H9 (cell line): Measurements from ENCODE around the gene WDPCP. TPM values are rescaled to one million over a fixed set of nuclear protein-coding genes. Genes with fewer than 3 reads are reported as not detected.

Source experiments
- DNase-seq: peaks from one replicate; pipeline ENCODE4 v3.0.0-alpha.2; 2017
- H2AFZ ChIP-seq: one replicate; pipeline ENCODE4 v1.6.1; 2013; ENCODE audit warnings: mild to moderate bottlenecking, low read length, control low read depth, moderate library complexity
- H2AK5ac ChIP-seq: 2 replicates; pipeline ENCODE4 v1.6.1; 2013; ENCODE audit warnings: low read length, control low read depth, mixed read lengths; ENCODE audit not compliant: insufficient read length
- H2BK120ac ChIP-seq: one replicate; pipeline ENCODE4 v1.6.1; 2013; ENCODE audit warnings: low read depth, mild to moderate bottlenecking, low read length, control low read depth, inconsistent platforms; ENCODE audit not compliant: poor library complexity, severe bottlenecking
- H2BK12ac ChIP-seq: 2 replicates; pipeline ENCODE4 v1.6.1; 2013; ENCODE audit warnings: low read length, control low read depth, mixed read lengths, low read depth; ENCODE audit not compliant: insufficient read length
- H2BK15ac ChIP-seq: 2 replicates; pipeline ENCODE4 v1.6.1; 2013; ENCODE audit warnings: low read depth, low read length, control low read depth
- H2BK20ac ChIP-seq: one replicate; pipeline ENCODE4 v1.6.1; 2013; ENCODE audit warnings: low read depth, mild to moderate bottlenecking, low read length, control low read depth, inconsistent platforms; ENCODE audit not compliant: poor library complexity, severe bottlenecking
- H2BK5ac ChIP-seq: 2 replicates; pipeline ENCODE4 v1.6.1; 2013; ENCODE audit warnings: low read length, control low read depth, mixed read lengths; ENCODE audit not compliant: insufficient read length
- H3K14ac ChIP-seq: 2 replicates; pipeline ENCODE4 v1.6.1; 2013; ENCODE audit warnings: low read length, control low read depth; ENCODE audit not compliant: insufficient read depth
- H3K18ac ChIP-seq: 2 replicates; pipeline ENCODE4 v1.6.1; 2013; ENCODE audit warnings: low read depth, mild to moderate bottlenecking, mixed read lengths, low read length, control low read depth; ENCODE audit not compliant: insufficient read length
- H3K23ac ChIP-seq: 2 replicates; pipeline ENCODE4 v1.6.1; 2013; ENCODE audit warnings: low read length, control low read depth, mixed read lengths, low read depth; ENCODE audit not compliant: insufficient read length
- H3K23me2 ChIP-seq: 2 replicates; pipeline ENCODE4 v1.6.1; 2013; ENCODE audit warnings: low read depth, mild to moderate bottlenecking, mixed read lengths, low read length, control low read depth; ENCODE audit not compliant: insufficient read length, poor library complexity, severe bottlenecking
- H3K27ac ChIP-seq: 2 replicates; pipeline ENCODE4 v1.5.1; 2013; ENCODE audit warnings: low read length, control low read depth, mixed read lengths, low read depth; ENCODE audit not compliant: insufficient read length
- H3K27me3 ChIP-seq: 2 replicates; pipeline ENCODE4 v1.6.1; 2013; ENCODE audit warnings: low read length, control low read depth, inconsistent platforms; ENCODE audit not compliant: insufficient read depth
- H3K4ac ChIP-seq: 2 replicates; pipeline ENCODE4 v1.6.1; 2013; ENCODE audit warnings: low read depth, mild to moderate bottlenecking, control low read depth, inconsistent platforms, low read length, moderate library complexity
- H3K4me1 ChIP-seq: 2 replicates; pipeline ENCODE4 v1.6.1; 2013; ENCODE audit warnings: low read length, control low read depth, inconsistent platforms; ENCODE audit not compliant: insufficient read depth
- H3K4me2 ChIP-seq: 2 replicates; pipeline ENCODE4 v1.6.1; 2013; ENCODE audit warnings: low read length, control low read depth, mixed read lengths; ENCODE audit not compliant: insufficient read length, insufficient read depth
- H3K56ac ChIP-seq: 2 replicates; pipeline ENCODE4 v1.6.1; 2013; ENCODE audit warnings: low read depth, mild to moderate bottlenecking, mixed read lengths, low read length, control low read depth; ENCODE audit not compliant: insufficient read length
- H3K79me1 ChIP-seq: 2 replicates; pipeline ENCODE4 v1.6.1; 2013; ENCODE audit warnings: low read depth, mild to moderate bottlenecking, moderate library complexity, low read length, control low read depth, inconsistent platforms; ENCODE audit not compliant: insufficient read depth, poor library complexity, severe bottlenecking
- H3K79me2 ChIP-seq: 2 replicates; pipeline ENCODE4 v1.6.1; 2013; ENCODE audit warnings: low read length, control low read depth, inconsistent platforms; ENCODE audit not compliant: insufficient read depth
- H3K9ac ChIP-seq: 2 replicates; pipeline ENCODE4 v1.6.1; 2013; ENCODE audit warnings: low read length, control low read depth, mixed read lengths; ENCODE audit not compliant: insufficient read length; ENCODE audit errors: extremely low read depth
- H3K9me3 ChIP-seq: one replicate; pipeline ENCODE4 v1.6.1; 2013; ENCODE audit warnings: low read depth, low read length, inconsistent platforms; ENCODE audit not compliant: control insufficient read depth
- H3T11ph ChIP-seq: one replicate; pipeline ENCODE4 v1.6.1; 2013; ENCODE audit warnings: mild to moderate bottlenecking, low read length, control low read depth, inconsistent platforms
- H4K20me1 ChIP-seq: one replicate; pipeline ENCODE4 v1.6.1; 2013; ENCODE audit not compliant: control insufficient read depth, insufficient read length, insufficient read depth
- H4K5ac ChIP-seq: 2 replicates; pipeline ENCODE4 v1.6.1; 2013; ENCODE audit warnings: low read depth, mild to moderate bottlenecking, mixed read lengths, low read length, control low read depth; ENCODE audit not compliant: insufficient read length
- H4K8ac ChIP-seq: replicated peaks from 2 replicates; pipeline ENCODE4 v1.6.1; 2013; ENCODE audit warnings: low read length, control low read depth, mixed read lengths, low read depth; ENCODE audit not compliant: insufficient read length
- H4K91ac ChIP-seq: 2 replicates; pipeline ENCODE4 v1.6.1; 2013; ENCODE audit warnings: low read depth, mild to moderate bottlenecking, moderate library complexity, mixed read lengths, low read length, control low read depth; ENCODE audit not compliant: insufficient read length
- H3K27ac Mint-ChIP-seq, 3 experiments: 2 replicates in 2 of 3; 3 replicates in 1 of 3; pipeline ENCODE4 v1.8.0; 2020 to 2021; ENCODE audit warnings: mixed read lengths in 3 of 3, mild to moderate bottlenecking in 1 of 3, moderate library complexity in 1 of 3
- H3K27me3 Mint-ChIP-seq: 2 replicates; pipeline ENCODE4 v1.8.0; 2021; ENCODE audit warnings: low read depth, mild to moderate bottlenecking, moderate library complexity, mixed read lengths
- H3K36me3 Mint-ChIP-seq, 3 experiments: 2 replicates in 2 of 3; 3 replicates in 1 of 3; pipeline ENCODE4 v1.8.0; 2020 to 2021; ENCODE audit warnings: low read depth in 3 of 3, mixed read lengths in 3 of 3; ENCODE audit not compliant: insufficient read depth in 1 of 3
- H3K4me1 Mint-ChIP-seq, 2 experiments: 2 replicates each; pipeline ENCODE4 v1.8.0; 2020; ENCODE audit warnings: mixed read lengths in 2 of 2
- H3K4me3 Mint-ChIP-seq, 2 experiments: 2 replicates in 1 of 2; 3 replicates in 1 of 2; pipeline ENCODE4 v1.8.0; 2020 to 2021; ENCODE audit warnings: mild to moderate bottlenecking in 2 of 2, mixed read lengths in 2 of 2, moderate library complexity in 1 of 2
- H3K9me3 Mint-ChIP-seq, 2 experiments: 2 replicates in 1 of 2; 3 replicates in 1 of 2; pipeline ENCODE4 v1.8.0; 2020; ENCODE audit warnings: mild to moderate bottlenecking in 2 of 2, mixed read lengths in 2 of 2, moderate library complexity in 1 of 2
- CTCF ChIP-seq: fragments of 200-600 bp; sonication (generic); conservative IDR thresholded peaks from 3 replicates; pipeline ENCODE4 v1.8.0; 2021; ENCODE audit warnings: antibody characterized with exemption, mild to moderate bottlenecking
- total RNA-seq: library from RNA; stranded (reverse); gene quantifications from 2 replicates; pipeline ENCODE4 v1.2.1, GENCODE V29; 2021

The WDPCP gene
- total RNA-seq, 1 experiment from 2014 or later = 22.4 TPM

GRCh38 chr2:63425606-63426005 is 162.7 kb downstream of the WDPCP start:
- TF ChIP-seq CTCF = no peak
- Mint-ChIP-seq H3K4me1 (peaks cover 5 to 11% of the 10 kb centered on the region in 2 experiments), H3K27ac (no peak overlapping the region), H3K4me3 (no peak overlapping the region), H3K36me3 (peaks cover 12 to 44% (median 39%) of the 10 kb centered on the region in 3 experiments), H3K27me3 (no peaks in the 10 kb centered on the region), H3K9me3 (peaks cover 14 to 15% of the 10 kb centered on the region in 2 experiments)
- Histone ChIP-seq H4K20me1 (no peaks in the 10 kb centered on the region), H3K27ac (no peak overlapping the region), H3K9ac (no peak overlapping the region), H4K5ac (no peak overlapping the region), H3K18ac (no peak overlapping the region), H3K14ac (no peak overlapping the region), H3K9me3 (no peaks in the 10 kb centered on the region), H2AK5ac (no peak overlapping the region), H3K27me3 (no peaks in the 10 kb centered on the region), H3K23ac (no peak overlapping the region), H3K79me2 (no peaks in the 10 kb centered on the region), H2AFZ (no peak overlapping the region), H3T11ph (no peak overlapping the region), H3K56ac (no peak overlapping the region), H2BK12ac (no peak overlapping the region), H2BK120ac (no peak overlapping the region), H2BK5ac (no peak overlapping the region), H3K4ac (no peak overlapping the region), H4K91ac (no peak overlapping the region), H2BK20ac (no peak overlapping the region), H4K8ac (no peak overlapping the region), H3K23me2 (no peaks in the 10 kb centered on the region), H3K4me2 (no peak overlapping the region), H2BK15ac (no peak overlapping the region), H3K79me1 (no peaks in the 10 kb centered on the region), H3K4me1 (no peaks in the 10 kb centered on the region)
- no peak for DNase-seq
